HG03469 (cell line): ENCODE measurements around the gene NHSL2.

Experiments used
- ATAC-seq: cut with Tn5 transposase; IDR thresholded peaks from one replicate; pipeline ENCODE4 v1.9.1; 2021; ENCODE audit warnings: mild to moderate bottlenecking, moderate library complexity, moderate number of reproducible peaks; ENCODE audit not compliant: unreplicated experiment

The NHSL2 gene

DNA sequence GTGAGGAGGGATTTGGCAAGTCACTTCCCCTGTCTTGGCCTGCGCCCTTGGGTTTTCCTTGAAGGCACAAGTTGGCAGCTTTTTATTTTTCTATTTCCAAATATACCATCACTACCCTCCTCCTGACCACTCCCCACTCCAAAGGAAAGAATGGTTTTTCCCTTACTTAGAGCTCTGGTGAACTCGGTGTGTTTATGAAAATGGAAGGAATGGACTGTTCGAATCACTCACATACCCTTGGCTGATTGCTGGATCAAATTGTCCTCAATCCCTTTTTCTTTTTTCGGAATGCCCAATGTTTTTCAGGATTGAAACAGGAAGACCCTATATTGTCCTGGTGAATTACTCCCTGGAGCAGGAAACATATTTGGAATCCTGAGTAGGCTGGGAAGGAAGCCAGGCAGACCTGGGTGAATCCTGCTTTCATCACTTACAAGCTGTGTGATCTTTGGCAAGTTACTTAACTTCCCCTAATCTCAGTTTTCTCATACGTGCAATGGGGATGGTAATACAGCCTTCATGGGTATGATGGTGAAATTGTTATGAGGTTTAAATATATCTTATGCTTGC is 150.4 kb downstream of the NHSL2 start:
- ATAC-seq: no peak

DNA sequence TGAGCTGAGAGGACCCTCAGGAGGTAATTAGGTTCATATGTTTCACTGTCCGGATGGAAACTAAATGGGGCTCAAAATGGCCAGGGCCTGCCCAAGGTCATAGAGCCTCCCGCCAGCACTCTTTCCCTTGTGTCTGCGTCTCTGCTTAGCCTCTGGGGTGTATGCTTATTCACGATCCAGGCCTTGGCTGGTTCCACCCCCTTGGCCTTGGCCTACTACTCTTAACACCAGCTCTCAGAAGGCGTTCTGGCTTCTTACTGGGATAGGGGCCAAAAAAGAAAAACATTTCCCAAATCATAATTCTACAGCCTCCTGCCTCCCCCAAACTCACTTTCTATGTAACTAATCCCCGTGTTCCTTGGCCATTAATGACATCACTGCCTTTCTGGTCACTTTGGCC is 152.3 kb downstream of the NHSL2 start:
- no peak for ATAC-seq

GRCh38 chrX:72069350-72070160 is 158.9 kb downstream of the NHSL2 start:
- no peak for ATAC-seq

DNA sequence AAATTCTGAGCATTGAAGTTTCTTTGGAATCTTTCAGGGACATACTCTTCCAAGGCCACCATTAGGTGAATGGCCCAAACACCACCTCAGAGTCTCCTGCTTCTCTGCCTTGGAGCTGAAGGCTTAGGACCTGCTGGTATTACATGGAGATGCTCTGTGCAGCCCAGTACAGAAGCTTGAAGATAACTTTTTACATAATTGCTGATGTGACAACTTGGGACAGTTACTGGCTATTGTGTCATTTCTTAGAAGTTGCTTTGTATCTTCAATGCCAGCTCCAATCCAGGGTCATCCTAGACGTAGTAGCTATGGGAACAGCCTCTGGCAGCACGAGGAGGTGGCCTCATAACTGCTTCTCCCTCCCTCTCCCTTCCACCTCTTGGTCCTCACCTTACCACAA is 160.6 kb downstream of the NHSL2 start:
- no peak for ATAC-seq

DNA sequence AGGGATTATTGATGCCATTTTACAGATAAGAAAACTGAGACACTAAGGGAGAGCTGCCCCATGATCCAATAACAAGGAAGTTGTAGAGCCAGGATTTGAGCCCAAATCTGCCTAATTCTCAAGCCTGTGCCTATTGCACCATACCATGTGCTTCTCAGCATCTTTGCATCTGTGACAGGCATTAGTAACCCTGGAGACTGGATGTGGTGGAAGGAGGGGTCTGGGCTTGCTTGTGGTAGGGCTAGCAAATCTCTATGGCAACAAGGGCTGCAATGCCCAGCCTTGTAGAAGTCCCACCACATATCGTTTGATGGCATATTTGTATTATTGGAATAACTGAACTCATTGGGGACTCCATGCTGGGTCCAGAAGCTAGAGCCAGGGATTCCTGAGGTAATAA is 163.0 kb downstream of the NHSL2 start:
- ATAC-seq: no peak

DNA sequence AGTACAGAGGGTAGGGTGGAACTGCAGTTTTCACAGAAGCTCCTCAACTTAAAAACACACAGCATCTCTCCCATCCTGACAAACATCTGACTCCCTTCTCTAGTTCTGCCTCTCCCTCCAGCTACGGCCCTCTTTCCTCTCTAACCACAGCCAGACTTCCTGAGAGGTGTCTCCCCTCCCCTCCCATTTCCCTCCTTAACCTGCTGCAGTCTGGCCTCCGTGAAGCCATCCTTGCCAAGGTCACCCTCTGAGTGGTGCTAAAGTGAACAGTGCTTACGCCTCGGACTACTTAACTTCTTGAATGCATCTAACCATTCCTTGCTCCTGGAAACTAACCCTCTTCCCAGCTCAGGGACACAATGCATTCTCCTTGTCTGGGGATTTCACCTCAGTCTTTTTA is 167.8 kb downstream of the NHSL2 start:
- no peak for ATAC-seq

DNA sequence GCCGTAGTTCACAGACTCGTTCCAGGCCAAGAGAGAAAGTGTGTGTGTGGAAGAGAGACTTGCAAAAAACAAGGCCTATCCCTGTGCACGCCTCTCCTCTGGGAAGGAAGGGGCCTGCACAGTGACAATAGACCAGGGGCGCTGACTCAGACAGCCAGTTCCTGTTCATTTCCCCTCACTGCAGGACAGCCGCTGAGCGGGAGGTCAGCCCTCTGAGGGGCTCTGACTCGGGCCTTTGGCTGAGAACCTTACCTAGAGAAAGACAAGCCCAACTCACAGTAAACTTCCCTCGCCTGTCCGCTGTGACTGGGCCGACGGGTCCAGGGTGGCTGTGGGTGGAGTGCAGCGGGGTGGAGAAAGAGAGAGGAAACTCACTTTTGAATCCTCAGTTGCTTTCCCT is 169.0 kb downstream of the NHSL2 start:
- ATAC-seq: no peak

GRCh38 chrX:72080150-72080549 is 169.5 kb downstream of the NHSL2 start:
- no peak for ATAC-seq

GRCh38 chrX:72080800-72081199 is 170.2 kb downstream of the NHSL2 start:
- ATAC-seq: no peak

DNA sequence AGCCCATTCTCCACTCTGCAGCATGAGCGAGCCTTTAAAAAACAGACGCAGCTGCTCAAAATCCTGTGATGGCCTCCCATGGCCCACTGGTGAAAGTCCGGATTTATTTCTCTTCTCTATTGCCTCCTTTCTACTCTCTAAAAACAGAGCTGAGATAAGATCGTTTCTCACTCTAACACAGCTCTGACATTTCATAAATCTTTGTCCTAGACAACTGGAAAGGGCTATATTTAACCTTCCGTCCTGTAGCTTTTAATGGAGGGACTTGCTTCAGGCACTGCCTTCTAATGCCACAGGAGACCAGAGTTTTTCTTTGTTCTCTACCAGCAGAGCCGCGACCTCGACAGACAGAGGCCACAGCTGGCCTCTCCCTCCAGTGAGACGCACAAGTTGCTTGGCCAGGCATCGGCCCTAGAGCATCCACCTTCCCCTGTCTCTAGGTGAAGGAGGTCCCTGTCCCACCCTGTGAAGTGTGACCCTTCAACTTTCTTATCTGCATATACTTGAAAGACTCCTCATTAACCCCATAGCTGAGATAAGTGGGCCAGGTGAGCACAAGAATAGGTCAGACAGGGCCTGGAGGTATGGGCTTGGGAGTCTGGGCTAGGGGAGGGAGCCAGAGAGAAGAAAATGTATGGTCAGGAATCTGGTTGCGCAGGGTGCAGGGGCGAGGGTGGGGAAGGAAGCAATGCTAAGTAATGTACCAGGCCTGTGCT is 171.1 kb downstream of the NHSL2 start:
- no peak for ATAC-seq

DNA sequence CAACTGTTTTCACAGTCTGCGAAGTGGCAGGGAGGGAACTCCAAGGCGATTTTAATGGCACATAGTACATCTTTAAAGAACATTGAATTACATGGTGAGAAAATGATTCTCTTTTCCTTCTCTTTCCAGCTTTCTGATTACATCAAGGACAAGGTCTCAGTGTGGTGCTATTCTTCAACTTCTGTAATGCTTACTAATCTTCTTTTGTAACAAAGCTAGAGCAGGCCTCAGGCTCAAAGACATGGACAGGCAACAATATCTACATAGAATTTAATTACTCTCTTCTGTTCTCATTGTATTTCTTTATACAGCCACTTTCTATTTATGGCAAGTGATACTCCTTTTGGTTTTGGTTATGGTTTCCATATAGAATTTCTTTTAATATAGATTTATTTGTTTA is 172.6 kb downstream of the NHSL2 start:
- no peak for ATAC-seq

DNA sequence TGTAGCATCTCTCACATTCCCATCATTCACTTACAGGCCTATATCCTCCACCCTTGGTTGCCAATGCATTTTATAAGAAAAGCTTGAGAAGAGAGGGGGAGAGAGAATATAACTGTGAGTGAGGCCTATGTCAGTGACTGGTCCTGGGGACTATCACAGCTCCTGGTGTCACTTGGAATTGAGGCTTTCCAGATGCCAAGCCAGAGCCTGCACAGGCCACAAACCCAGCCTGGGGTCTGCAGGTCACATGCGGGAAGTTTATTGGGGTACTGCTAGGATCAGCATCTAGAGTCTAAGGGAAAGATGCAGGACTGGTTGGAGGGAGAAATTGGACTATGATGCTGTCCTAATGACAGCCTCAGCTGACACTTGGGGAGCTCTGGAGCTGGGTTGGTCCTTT is 173.5 kb downstream of the NHSL2 start:
- ATAC-seq: no peak

- no peak for ATAC-seq
Measured at GRCh38 chrX:72086995-72087394, 176.3 kb downstream of the NHSL2 start.

DNA sequence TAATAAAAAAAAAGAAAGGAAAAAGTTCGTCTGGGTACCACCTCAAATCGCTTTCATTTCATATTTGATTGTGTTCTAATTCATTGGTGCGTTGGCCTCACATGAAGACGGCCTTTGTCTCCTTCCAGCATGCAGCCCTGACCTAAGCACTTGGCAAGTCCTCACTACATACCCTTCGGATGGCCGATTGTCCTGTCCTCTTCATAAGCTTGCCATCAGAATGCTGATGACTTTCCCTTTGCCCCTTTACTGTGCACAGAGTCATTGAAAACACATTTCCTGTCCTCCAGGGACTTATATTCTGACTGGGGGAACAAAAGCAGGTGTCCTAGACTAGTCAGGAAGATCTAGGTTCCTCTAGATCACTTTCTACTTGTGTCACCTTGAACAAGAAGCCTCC is 178.1 kb downstream of the NHSL2 start:
- no peak for ATAC-seq

- ATAC-seq: no peak
Measured at GRCh38 chrX:72089254-72089653, 178.6 kb downstream of the NHSL2 start.

- ATAC-seq: peak; percentile 86
Measured at GRCh38 chrX:72094894-72095293, 184.2 kb downstream of the NHSL2 start.

DNA sequence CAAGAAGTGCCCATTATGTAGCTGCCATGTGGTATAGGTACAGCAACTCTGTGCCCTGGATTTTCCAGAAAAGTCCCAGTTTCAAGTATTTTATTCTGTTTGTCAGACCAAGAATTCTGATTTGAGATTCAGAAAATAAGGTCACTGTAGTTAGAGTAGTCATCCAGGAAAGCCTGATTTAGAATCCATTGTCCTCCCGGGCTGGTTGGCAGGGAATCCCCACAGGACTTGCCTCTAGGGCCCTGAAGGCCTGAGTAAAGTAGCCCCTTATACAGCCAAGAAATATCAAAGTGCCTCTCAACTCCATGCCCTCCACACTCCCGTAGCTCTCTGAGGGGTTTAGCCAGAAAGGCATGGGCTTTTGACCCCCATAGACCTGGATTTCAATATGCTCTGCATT is 184.7 kb downstream of the NHSL2 start:
- no peak for ATAC-seq

DNA sequence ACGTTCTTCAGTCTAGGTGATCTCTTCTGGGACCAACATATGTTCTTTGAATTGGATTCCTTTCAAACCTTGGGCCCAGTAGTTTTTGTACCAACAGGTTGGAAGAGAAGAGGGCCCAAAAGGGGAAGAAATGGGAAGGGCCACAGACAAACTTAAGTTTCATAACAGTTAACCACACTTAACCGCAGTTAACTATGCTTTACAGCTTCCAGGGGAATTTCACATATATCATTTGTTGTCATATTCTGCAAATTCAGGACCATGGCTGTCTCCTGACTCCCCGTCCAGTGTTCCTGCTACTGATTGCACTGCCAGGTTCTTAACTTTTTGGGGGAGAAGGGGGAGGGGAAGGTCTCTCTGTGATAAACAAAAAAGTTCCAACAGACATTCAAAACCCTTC is 186.5 kb downstream of the NHSL2 start:
- no peak for ATAC-seq

DNA sequence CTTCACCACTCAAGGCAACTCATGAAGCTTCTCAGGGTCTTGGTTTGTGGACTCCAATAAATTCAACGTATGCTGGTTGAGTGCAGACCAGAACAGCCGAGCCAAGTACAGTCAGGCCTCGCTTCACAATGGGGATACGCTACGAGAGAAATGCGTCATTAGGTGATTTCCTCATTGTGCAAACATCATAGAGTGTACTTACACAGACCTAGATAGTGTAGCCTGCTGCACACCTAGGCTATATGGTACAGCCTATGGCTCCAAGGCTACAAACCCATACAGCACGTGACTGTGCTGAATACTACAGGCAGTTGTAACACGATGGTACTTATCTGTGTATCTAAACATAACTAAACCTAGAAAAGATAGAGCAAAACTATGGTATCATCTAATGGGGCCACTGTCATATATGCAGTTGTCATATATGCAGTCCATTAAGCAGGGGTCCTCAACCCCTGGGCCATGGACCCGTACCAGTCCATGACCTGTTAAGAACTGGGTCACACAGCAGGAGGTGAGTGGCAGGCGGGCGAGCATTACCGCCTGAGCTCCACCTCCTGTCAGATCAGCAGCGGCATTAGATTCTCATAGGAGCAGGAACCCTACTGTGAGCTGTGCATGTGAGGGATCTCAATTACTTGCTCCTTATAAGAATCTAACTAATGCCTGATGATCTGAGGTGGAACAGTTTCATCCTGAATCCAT is 189.6 kb downstream of the NHSL2 start:
- no peak for ATAC-seq

DNA sequence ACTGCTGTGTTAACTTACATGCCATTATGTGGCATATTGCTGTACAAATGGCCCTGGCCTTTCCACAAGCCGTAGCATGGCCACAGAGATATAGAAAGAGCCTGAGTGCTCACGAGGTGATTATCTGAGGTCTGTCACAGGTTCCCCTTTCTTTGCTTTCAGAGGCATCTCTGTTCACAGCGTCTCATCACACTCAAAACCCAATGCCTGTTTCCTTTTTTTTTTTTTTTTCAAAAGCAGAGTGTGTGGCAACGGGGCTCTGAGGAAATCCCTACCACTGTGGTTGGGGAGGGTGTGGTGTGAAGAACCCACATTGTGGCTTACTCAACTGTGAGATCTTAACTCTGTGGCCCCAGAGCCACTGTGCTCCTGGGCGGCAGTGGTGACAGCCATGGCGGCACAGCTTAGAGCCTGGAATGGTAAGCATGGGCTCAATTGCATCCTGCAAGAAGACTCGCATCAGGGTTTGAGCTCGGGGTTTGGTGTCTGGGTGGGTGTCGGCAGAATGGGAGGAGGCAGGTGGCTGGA is 190.2 kb downstream of the NHSL2 start:
- peak; percentile 63 for ATAC-seq

GRCh38 chrX:72101597-72102037 is 191.0 kb downstream of the NHSL2 start:
- ATAC-seq: no peak
